ENCODE measurements around the gene SCG3. TPM values are rescaled to one million over a fixed set of nuclear protein-coding genes. Genes with fewer than 3 reads are reported as not detected.

Gene SCG3
- total RNA-seq, 4 donors from 2014 or later = not detected

GRCh38 chr15:51677021-51677420, 4.3 kb upstream of the SCG3 start:
- Histone ChIP-seq H3K9me3 (no peaks in the 10 kb centered on the region), H3K4me3 (no peak overlapping the region), H3K27me3 (peaks cover 25% of the 10 kb centered on the region), H3K27ac (no peak overlapping the region), H3K4me1 (peaks cover 7% of the 10 kb centered on the region), H3K36me3 (no peaks in the 10 kb centered on the region)
- no peak for TF ChIP-seq POLR2A (IDR thresholded peaks at IDR 0.05)
- no peak for TF ChIP-seq EP300 (IDR thresholded peaks at IDR 0.05)
- no peak for TF ChIP-seq CTCF (IDR thresholded peaks at IDR 0.05)
- no peak for TF ChIP-seq POLR2AphosphoS5 (IDR thresholded peaks at IDR 0.05)
- DNase-seq (ENCODE audit: low spot score in 2 of 2) = no peak
- 91% methylated on average over 1 of the region's 1 CpG for WGBS

GRCh38 chr15:51677452-51677851, 3.9 kb upstream of the SCG3 start:
- Histone ChIP-seq H3K27me3 (peaks cover 21% of the 10 kb centered on the region), H3K4me1 (peaks cover 7% of the 10 kb centered on the region), H3K9me3 (no peaks in the 10 kb centered on the region), H3K4me3 (no peak overlapping the region), H3K36me3 (no peaks in the 10 kb centered on the region), H3K27ac (no peak overlapping the region)
- no peak for DNase-seq (ENCODE audit: low spot score in 2 of 2)
- no peak for TF ChIP-seq POLR2A (IDR thresholded peaks at IDR 0.05)
- no peak for TF ChIP-seq EP300 (IDR thresholded peaks at IDR 0.05)
- no peak for TF ChIP-seq POLR2AphosphoS5 (IDR thresholded peaks at IDR 0.05)
- no peak for TF ChIP-seq CTCF (IDR thresholded peaks at IDR 0.05)
- WGBS = 75% methylated on average over 2 of the region's 2 CpGs

GRCh38 chr15:51678096-51678495, 3.2 kb upstream of the SCG3 start:
- Histone ChIP-seq H3K27me3 (peaks cover 24% of the 10 kb centered on the region), H3K36me3 (no peaks in the 10 kb centered on the region), H3K4me1 (peaks cover 7% of the 10 kb centered on the region), H3K9me3 (no peaks in the 10 kb centered on the region), H3K4me3 (no peak overlapping the region), H3K27ac (no peak overlapping the region)
- no peak for DNase-seq (ENCODE audit: low spot score in 2 of 2)
- 68% methylated on average over 2 of the region's 2 CpGs for WGBS
- TF ChIP-seq POLR2A (IDR thresholded peaks at IDR 0.05) (no peak), EP300 (IDR thresholded peaks at IDR 0.05) (no peak)

- H3K9me3 ChIP-seq = no peaks in the 10 kb centered on the region
Measured at GRCh38 chr15:51680321-51680720, 982 bp upstream of the SCG3 start.

GRCh38 chr15:51687565-51687964, 6.3 kb downstream of the SCG3 start:
- DNase-seq (ENCODE audit: low spot score in 2 of 2) = no peak
- Histone ChIP-seq H3K4me1 (no peaks in the 10 kb centered on the region), H3K27me3 (peaks cover 16% of the 10 kb centered on the region), H3K4me3 (no peak overlapping the region), H3K36me3 (no peaks in the 10 kb centered on the region), H3K9me3 (no peaks in the 10 kb centered on the region), H3K27ac (no peak overlapping the region)
- TF ChIP-seq POLR2A (IDR thresholded peaks at IDR 0.05) = no peak
- no peak for TF ChIP-seq CTCF (IDR thresholded peaks at IDR 0.05)
- no peak for TF ChIP-seq EP300 (IDR thresholded peaks at IDR 0.05)
- WGBS = 0% methylated on average over 1 of the region's 1 CpG

More at GRCh38 chr15:51680321-51680720, 982 bp upstream of the SCG3 start:
- no peak overlapping the region for H3K27ac ChIP-seq
- TF ChIP-seq POLR2AphosphoS5 (IDR thresholded peaks at IDR 0.05) = no peak
- no peak for TF ChIP-seq EP300 (IDR thresholded peaks at IDR 0.05)
- no peak for TF ChIP-seq POLR2A (IDR thresholded peaks at IDR 0.05)
- TF ChIP-seq CTCF (IDR thresholded peaks at IDR 0.05) = no peak
- no peaks in the 10 kb centered on the region for H3K36me3 ChIP-seq
- 49% methylated on average over 2 of the region's 2 CpGs for WGBS
- peaks cover 7% of the 10 kb centered on the region for H3K4me1 ChIP-seq
- peaks cover 25% of the 10 kb centered on the region for H3K27me3 ChIP-seq
- no peak for DNase-seq (ENCODE audit: low spot score in 2 of 2)
- H3K4me3 ChIP-seq = no peak overlapping the region

GRCh38 chr15:51688863-51689262, 7.6 kb downstream of the SCG3 start:
- Histone ChIP-seq H3K27ac (no peak overlapping the region), H3K4me3 (no peak overlapping the region), H3K27me3 (peaks cover 11% of the 10 kb centered on the region), H3K4me1 (no peaks in the 10 kb centered on the region), H3K9me3 (no peaks in the 10 kb centered on the region), H3K36me3 (no peaks in the 10 kb centered on the region)
- 85% methylated on average over 2 of the region's 2 CpGs for WGBS
- TF ChIP-seq POLR2AphosphoS5 (IDR thresholded peaks at IDR 0.05) = no peak
- TF ChIP-seq CTCF (IDR thresholded peaks at IDR 0.05) = no peak
- no peak for TF ChIP-seq POLR2A (IDR thresholded peaks at IDR 0.05)
- TF ChIP-seq EP300 (IDR thresholded peaks at IDR 0.05) = no peak
- DNase-seq (ENCODE audit: low spot score in 2 of 2) = no peak
